Activated CD8-positive, alpha-beta T cell treated with anti-CD3 and anti-CD28 coated beads for 36 hours (primary cell): ENCODE data around the gene CCDC160. TPM values are rescaled to one million over a fixed set of nuclear protein-coding genes. Genes with fewer than 3 reads are reported as not detected.

ENCODE experiments used
- ATAC-seq: fragments of 200-7000 bp; cut with Tn5 transposase; one replicate; pipeline ENCODE4 v1.10.0; 2021; ENCODE audit warnings: mild to moderate bottlenecking, moderate library complexity
- CTCF ChIA-PET: fragments of 350-600 bp; sonication (Branson Sonifier 250); formaldehyde crosslinking; loops from one replicate; lab custom pipeline; 2021; ENCODE audit warnings: antibody characterized with exemption; lab: Charles Lee
- POLR2A ChIA-PET: fragments of 350-600 bp; sonication (Branson Sonifier 250); formaldehyde crosslinking; loops from one replicate; lab custom pipeline; 2021; ENCODE audit warnings: antibody characterized with exemption; lab: Charles Lee
- DNase-seq: peaks from one replicate; pipeline ENCODE4 v3.0.0-alpha.2; 2020
- H3K27ac Mint-ChIP-seq: one replicate; pipeline ENCODE4 v1.8.0; 2021; ENCODE audit warnings: mild to moderate bottlenecking, mixed read lengths
- H3K27me3 Mint-ChIP-seq: one replicate; pipeline ENCODE4 v1.8.0; 2021; ENCODE audit warnings: mixed read lengths
- H3K36me3 Mint-ChIP-seq: one replicate; pipeline ENCODE4 v1.8.0; 2021; ENCODE audit warnings: low read depth, mixed read lengths
- H3K4me1 Mint-ChIP-seq: one replicate; pipeline ENCODE4 v1.8.0; 2021; ENCODE audit warnings: low read depth, mixed read lengths
- H3K4me3 Mint-ChIP-seq: one replicate; pipeline ENCODE4 v1.8.0; 2021; ENCODE audit warnings: mild to moderate bottlenecking, moderate library complexity, mixed read lengths
- H3K9me3 Mint-ChIP-seq: one replicate; pipeline ENCODE4 v1.8.0; 2021; ENCODE audit warnings: mixed read lengths
- CTCF ChIP-seq: fragments of 200-600 bp; IDR thresholded peaks from one replicate; pipeline ENCODE4 v1.8.0; 2022; ENCODE audit warnings: antibody characterized with exemption, mild to moderate bottlenecking
- intact Hi-C: fragments of 100-400 bp; cut with micrococcal nuclease; formaldehyde crosslinking; loops from one replicate; pipeline ENCODE4 v1.10.0; 2022
- total RNA-seq, 2 experiments: library from RNA; stranded (reverse); gene quantifications; one replicate each; pipeline ENCODE4 v1.2.3, GENCODE V29; 2021

Gene CCDC160
- total RNA-seq, 2 experiments from 2014 or later, result not detected

- Mint-ChIP-seq H3K9me3 (no peaks in the 10 kb centered on the region), H3K36me3 (no peaks in the 10 kb centered on the region), H3K4me3 (no peak overlapping the region), H3K27me3 (peaks cover 2% of the 10 kb centered on the region), H3K4me1 (peaks cover 3% of the 10 kb centered on the region), H3K27ac (no peak overlapping the region)
- ChIA-PET CTCF (interaction anchor here (1.2 kb wide), 1 partner anchor 64 kb away, joined by 3 read pairs; no protein-coding TSS in a partner anchor), POLR2A (no interaction called here)
- intact Hi-C loops, result no loop called here
- no peak for ATAC-seq
- TF ChIP-seq CTCF, result no peak
- no peak for DNase-seq
Measured at GRCh38 chrX:134251241-134251640, 14.3 kb downstream of the CCDC160 start.

- no peaks in the 10 kb centered on the region for H3K27me3 Mint-ChIP-seq
- no peak overlapping the region for H3K27ac Mint-ChIP-seq
- no peak for ATAC-seq
- no peak for DNase-seq
- H3K4me3 Mint-ChIP-seq, result no peak overlapping the region
- H3K36me3 Mint-ChIP-seq, result no peaks in the 10 kb centered on the region
- intact Hi-C loops, result no loop called here
- H3K9me3 Mint-ChIP-seq, result no peaks in the 10 kb centered on the region
- H3K4me1 Mint-ChIP-seq, result peaks cover 3% of the 10 kb centered on the region
- no peak for TF ChIP-seq CTCF
- POLR2A ChIA-PET, result no interaction called here
- CTCF ChIA-PET, result interaction anchor here (1.1 to 2.2 kb wide), 7 partner anchors 10 to 462 kb away, joined by 3 to 9 read pairs (median 4); no protein-coding TSS in a partner anchor
Measured at GRCh38 chrX:134254511-134254910, 17.5 kb downstream of the CCDC160 start.

DNA sequence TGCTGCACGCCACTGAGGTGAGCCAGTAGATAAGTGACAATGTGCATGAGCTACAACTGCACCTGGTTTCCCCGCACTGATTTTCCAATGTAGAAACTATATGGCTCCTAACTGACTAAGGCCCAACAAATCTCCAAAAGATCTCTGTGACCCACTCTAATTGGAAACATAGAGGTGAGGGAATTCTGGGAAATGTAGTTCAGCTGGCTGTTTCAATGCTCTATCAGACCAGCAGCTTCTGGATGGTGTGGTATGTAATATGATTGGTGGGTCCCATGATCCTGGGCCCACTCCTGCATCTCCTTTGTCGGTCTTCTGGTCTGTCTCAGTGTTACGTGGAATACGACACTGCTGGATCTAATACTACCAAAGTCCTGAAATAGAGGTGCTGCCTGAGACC, 18.6 kb downstream of the CCDC160 start:
- Mint-ChIP-seq H3K36me3 (no peaks in the 10 kb centered on the region), H3K4me3 (no peak overlapping the region), H3K4me1 (peaks cover 3% of the 10 kb centered on the region), H3K27ac (no peak overlapping the region), H3K27me3 (no peaks in the 10 kb centered on the region), H3K9me3 (no peaks in the 10 kb centered on the region)
- CTCF ChIA-PET, result interaction anchor here (0.8 to 1.4 kb wide), 3 partner anchors 13 to 140 kb away, joined by 3 to 4 read pairs (median 3); no protein-coding TSS in a partner anchor
- POLR2A ChIA-PET, result no interaction called here
- intact Hi-C loops, result no loop called here
- no peak for ATAC-seq
- no peak for TF ChIP-seq CTCF
- no peak for DNase-seq

- no peaks in the 10 kb centered on the region for H3K36me3 Mint-ChIP-seq
- intact Hi-C loops, result no loop called here
- H3K4me1 Mint-ChIP-seq, result peaks cover 3% of the 10 kb centered on the region
Measured at GRCh38 chrX:134256684-134257083, 19.7 kb downstream of the CCDC160 start.

More at GRCh38 chrX:134256684-134257083, 19.7 kb downstream of the CCDC160 start:
- H3K4me3 Mint-ChIP-seq, result no peak overlapping the region
- no peaks in the 10 kb centered on the region for H3K9me3 Mint-ChIP-seq
- no peak for TF ChIP-seq CTCF
- ChIA-PET CTCF (interaction anchor here (1.0 kb wide), 1 partner anchor 12 kb away, joined by 3 read pairs; no protein-coding TSS in a partner anchor), POLR2A (no interaction called here)
- H3K27ac Mint-ChIP-seq, result no peak overlapping the region
- no peak for DNase-seq
- ATAC-seq, result no peak
- no peaks in the 10 kb centered on the region for H3K27me3 Mint-ChIP-seq
